HepG2 (cell line): ENCODE results near the gene NELFB. TPM values are rescaled to one million over a fixed set of nuclear protein-coding genes. Genes with fewer than 3 reads are reported as not detected.

Experiments used
- ATRX ChIP-seq: sonication (generic); formaldehyde crosslinking; IDR thresholded peaks from 2 replicates; pipeline ENCODE4 v1.4.0; 2020; ENCODE audit warnings: missing genetic modification reagents, borderline replicate concordance
- CENPT ChIP-seq: sonication (generic); formaldehyde crosslinking; IDR thresholded peaks from 2 replicates; pipeline ENCODE4 v1.8.0; 2022; ENCODE audit warnings: low read depth, mild to moderate bottlenecking, moderate library complexity, missing genetic modification reagents
- CTCF ChIP-seq: sonication (generic); formaldehyde crosslinking; IDR thresholded peaks from 2 replicates; pipeline ENCODE4 v1.5.0; 2020; ENCODE audit warnings: mild to moderate bottlenecking, missing genetic modification reagents, moderate library complexity
- EED ChIP-seq: sonication (generic); formaldehyde crosslinking; IDR thresholded peaks from 2 replicates; pipeline ENCODE4 v1.5.0; 2020; ENCODE audit warnings: mild to moderate bottlenecking, missing genetic modification reagents
- HDAC1 ChIP-seq: sonication (generic); formaldehyde crosslinking; IDR thresholded peaks from 2 replicates; pipeline ENCODE4 v1.5.1; 2020; ENCODE audit warnings: mild to moderate bottlenecking, missing genetic modification reagents
- HNF4A ChIP-seq: sonication (generic); formaldehyde crosslinking; IDR thresholded peaks from 2 replicates; pipeline ENCODE4 v1.4.0; 2020; ENCODE audit warnings: missing genetic modification reagents
- MAFG ChIP-seq: sonication (generic); formaldehyde crosslinking; IDR thresholded peaks from 2 replicates; pipeline ENCODE4 v1.5.1; 2020; ENCODE audit warnings: mild to moderate bottlenecking, missing genetic modification reagents
- MATR3 ChIP-seq: sonication (generic); formaldehyde crosslinking; IDR thresholded peaks from 2 replicates; pipeline ENCODE4 v1.4.0; 2020; ENCODE audit warnings: missing genetic modification reagents
- MED8 ChIP-seq: sonication (generic); formaldehyde crosslinking; IDR thresholded peaks from 2 replicates; pipeline ENCODE4 v1.8.1; 2023; ENCODE audit warnings: mild to moderate bottlenecking, missing genetic modification reagents; ENCODE audit not compliant: insufficient replicate concordance
- MTF1 ChIP-seq: sonication (generic); formaldehyde crosslinking; IDR thresholded peaks from 2 replicates; pipeline ENCODE4 v1.5.0; 2020; ENCODE audit warnings: missing genetic modification reagents
- NCOA5 ChIP-seq: sonication (generic); formaldehyde crosslinking; IDR thresholded peaks from 2 replicates; pipeline ENCODE4 v1.4.0; 2020; ENCODE audit warnings: missing genetic modification reagents
- NR0B2 ChIP-seq: sonication (generic); formaldehyde crosslinking; IDR thresholded peaks from 2 replicates; pipeline ENCODE4 v1.4.0; 2020; ENCODE audit warnings: mild to moderate bottlenecking, missing genetic modification reagents
- NR2F1 ChIP-seq, 2 experiments: fragments of 450-650 bp in 1 of 2; formaldehyde crosslinking in 1 of 2; IDR thresholded peaks; 2 replicates each; pipeline versions ENCODE4 v1.5.0 to v1.6.1; 2016 to 2020; ENCODE audit warnings: mild to moderate bottlenecking in 1 of 2, missing compliant biosample characterization in 1 of 2, missing genetic modification reagents in 1 of 2, moderate library complexity in 1 of 2
- ZNF256 ChIP-seq: sonication (generic); formaldehyde crosslinking; conservative IDR thresholded peaks from 2 replicates; pipeline ENCODE4 v1.4.0; 2020; ENCODE audit warnings: missing genetic modification reagents
- ZNF615 ChIP-seq: sonication (generic); formaldehyde crosslinking; IDR thresholded peaks from 2 replicates; pipeline ENCODE4 v1.5.0; 2020; ENCODE audit warnings: mild to moderate bottlenecking, missing genetic modification reagents, borderline replicate concordance
- ZNF841 ChIP-seq: sonication (generic); formaldehyde crosslinking; IDR thresholded peaks from 2 replicates; pipeline ENCODE4 v1.8.1; 2023; ENCODE audit warnings: missing genetic modification reagents, borderline replicate concordance
- polyA plus RNA-seq, 8 experiments: library from polyadenylated mRNA; depleted of rRNA in 3 of 8; stranded (reverse) in 7 of 8; unstranded in 1 of 8; fragments of >200 nt; fragmentation: Illumina TruSeq in 4 of 8; extraction: Trizol in 4 of 8; gene quantifications; 2 replicates each; pipeline versions ENCODE4 v1.2.1 to v1.2.3, GENCODE V29; 2011 to 2016; ENCODE audit warnings: low read depth in 4 of 8, missing spikeins in 1 of 8, mixed read lengths in 1 of 8; ENCODE audit not compliant: insufficient read depth in 1 of 8
- total RNA-seq, 5 experiments: library from RNA; depleted of rRNA; stranded (reverse); fragments of >200 nt; fragmentation: Illumina TruSeq; extraction: Trizol; gene quantifications; 2 replicates each; pipeline ENCODE4 v1.2.3, GENCODE V29; 2016; ENCODE audit warnings: low read depth in 1 of 5
- TF ChIP-seq, protein P1 (sequence below): sonication (generic); formaldehyde crosslinking; conservative IDR thresholded peaks from 2 replicates; pipeline ENCODE4 v1.4.0; 2020; ENCODE audit warnings: missing genetic modification reagents
- TF ChIP-seq, protein P2 (sequence below): sonication (generic); formaldehyde crosslinking; IDR thresholded peaks from 2 replicates; pipeline ENCODE4 v1.8.0; 2022; ENCODE audit warnings: missing genetic modification reagents, low read depth, mild to moderate bottlenecking, borderline replicate concordance
- TF ChIP-seq, protein P3 (sequence below): sonication (generic); formaldehyde crosslinking; conservative IDR thresholded peaks from 2 replicates; pipeline ENCODE4 v1.8.1; 2023; ENCODE audit warnings: missing genetic modification reagents
- TF ChIP-seq, protein P4 (sequence below): sonication (generic); formaldehyde crosslinking; IDR thresholded peaks from 2 replicates; pipeline ENCODE4 v1.8.0; 2022; ENCODE audit warnings: missing genetic modification reagents, mild to moderate bottlenecking, moderate library complexity, borderline replicate concordance

NELFB gene
- total and polyA plus RNA-seq, 2 of the 13 experiments (the other 11 are each of a cell fraction or from before 2014, with no cell fraction given): 26.5 to 45.8 TPM

DNA sequence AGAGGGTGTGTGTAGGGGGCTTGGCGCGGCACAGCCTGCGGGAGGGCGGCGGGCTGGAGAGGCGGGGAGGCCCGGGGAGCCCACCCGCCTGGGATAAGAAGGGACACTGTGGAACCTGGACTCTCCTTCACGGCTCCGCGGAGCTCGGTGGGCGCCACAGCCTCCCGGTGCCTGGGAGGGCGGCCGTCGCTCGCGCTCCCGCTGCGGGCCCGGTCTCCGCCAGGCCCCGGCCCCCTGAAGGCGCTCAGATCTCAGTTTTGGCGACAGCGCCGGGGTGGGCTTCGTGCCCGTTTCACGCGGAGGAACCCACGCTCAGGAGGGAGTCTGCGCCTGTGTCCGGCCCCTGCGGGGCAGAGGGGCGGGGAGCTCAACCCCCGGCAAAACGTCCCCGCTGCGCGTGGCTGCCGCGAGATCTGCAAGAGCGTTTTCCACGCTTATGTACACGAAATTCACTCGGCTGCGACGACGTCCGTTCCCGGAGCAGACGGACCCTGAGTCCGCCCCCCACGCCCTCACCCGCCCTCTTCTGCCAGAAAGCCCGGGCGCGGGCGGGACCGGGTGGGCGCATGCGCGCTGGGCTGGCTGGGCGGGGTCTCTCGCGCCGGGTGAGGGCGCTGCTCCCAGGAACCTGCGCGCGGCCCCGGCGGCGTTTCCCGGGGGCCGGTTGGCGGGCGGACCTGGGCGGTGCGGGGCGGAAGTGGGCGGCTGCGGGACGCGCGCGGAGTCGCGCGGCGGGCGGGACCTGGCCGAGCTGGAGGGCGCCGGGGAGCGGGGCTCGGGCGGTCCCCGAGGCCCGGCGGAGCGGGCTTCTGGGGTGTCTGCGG, at the start of gene NELFB (continued):
- TF ChIP-seq, protein P1, sequence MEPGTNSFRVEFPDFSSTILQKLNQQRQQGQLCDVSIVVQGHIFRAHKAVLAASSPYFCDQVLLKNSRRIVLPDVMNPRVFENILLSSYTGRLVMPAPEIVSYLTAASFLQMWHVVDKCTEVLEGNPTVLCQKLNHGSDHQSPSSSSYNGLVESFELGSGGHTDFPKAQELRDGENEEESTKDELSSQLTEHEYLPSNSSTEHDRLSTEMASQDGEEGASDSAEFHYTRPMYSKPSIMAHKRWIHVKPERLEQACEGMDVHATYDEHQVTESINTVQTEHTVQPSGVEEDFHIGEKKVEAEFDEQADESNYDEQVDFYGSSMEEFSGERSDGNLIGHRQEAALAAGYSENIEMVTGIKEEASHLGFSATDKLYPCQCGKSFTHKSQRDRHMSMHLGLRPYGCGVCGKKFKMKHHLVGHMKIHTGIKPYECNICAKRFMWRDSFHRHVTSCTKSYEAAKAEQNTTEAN: 0 out of 2 replicates have a peak, but pooled peaks have one; percentile 36
- TF ChIP-seq MATR3 (CRISPR knock-in tag) (no peak), NCOA5 (CRISPR knock-in tag) (no peak), ZNF841 (CRISPR knock-in tag) (peak; percentile 79), HNF4A (peak; percentile 35; the same call in 1 of the 2 replicates), ATRX (CRISPR knock-in tag) (no peak), CTCF (CRISPR knock-in tag) (peak; percentile 50), HDAC1 (no peak; the same call in none of the 2 replicates), NR0B2 (CRISPR knock-in tag) (no peak), CENPT (CRISPR knock-in tag) (no peak), EED (CRISPR knock-in tag) (no peak), NR2F1 (CRISPR knock-in tag; IDR thresholded peaks at IDR 0.05) (no peak), MAFG (CRISPR knock-in tag) (no peak), ZNF615 (no peak), MED8 (CRISPR knock-in tag) (peak; percentile 59), MTF1 (CRISPR knock-in tag) (no peak), ZNF256 (CRISPR knock-in tag) (no peak; the same call in 1 of the 2 replicates)
- TF ChIP-seq, protein P2, sequence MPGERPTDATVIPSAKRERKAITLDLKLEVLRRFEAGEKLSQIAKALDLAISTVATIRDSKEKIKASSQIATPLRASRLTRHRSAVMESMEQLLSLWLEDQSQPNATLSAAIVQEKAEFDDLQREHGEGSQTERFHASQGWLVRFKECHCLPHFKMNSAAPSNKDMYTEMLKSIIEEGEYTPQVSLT (CRISPR knock-in tag): no peak
- TF ChIP-seq, protein P3, sequence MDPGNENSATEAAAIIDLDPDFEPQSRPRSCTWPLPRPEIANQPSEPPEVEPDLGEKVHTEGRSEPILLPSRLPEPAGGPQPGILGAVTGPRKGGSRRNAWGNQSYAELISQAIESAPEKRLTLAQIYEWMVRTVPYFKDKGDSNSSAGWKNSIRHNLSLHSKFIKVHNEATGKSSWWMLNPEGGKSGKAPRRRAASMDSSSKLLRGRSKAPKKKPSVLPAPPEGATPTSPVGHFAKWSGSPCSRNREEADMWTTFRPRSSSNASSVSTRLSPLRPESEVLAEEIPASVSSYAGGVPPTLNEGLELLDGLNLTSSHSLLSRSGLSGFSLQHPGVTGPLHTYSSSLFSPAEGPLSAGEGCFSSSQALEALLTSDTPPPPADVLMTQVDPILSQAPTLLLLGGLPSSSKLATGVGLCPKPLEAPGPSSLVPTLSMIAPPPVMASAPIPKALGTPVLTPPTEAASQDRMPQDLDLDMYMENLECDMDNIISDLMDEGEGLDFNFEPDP (CRISPR knock-in tag): no peak
- TF ChIP-seq, protein P4, sequence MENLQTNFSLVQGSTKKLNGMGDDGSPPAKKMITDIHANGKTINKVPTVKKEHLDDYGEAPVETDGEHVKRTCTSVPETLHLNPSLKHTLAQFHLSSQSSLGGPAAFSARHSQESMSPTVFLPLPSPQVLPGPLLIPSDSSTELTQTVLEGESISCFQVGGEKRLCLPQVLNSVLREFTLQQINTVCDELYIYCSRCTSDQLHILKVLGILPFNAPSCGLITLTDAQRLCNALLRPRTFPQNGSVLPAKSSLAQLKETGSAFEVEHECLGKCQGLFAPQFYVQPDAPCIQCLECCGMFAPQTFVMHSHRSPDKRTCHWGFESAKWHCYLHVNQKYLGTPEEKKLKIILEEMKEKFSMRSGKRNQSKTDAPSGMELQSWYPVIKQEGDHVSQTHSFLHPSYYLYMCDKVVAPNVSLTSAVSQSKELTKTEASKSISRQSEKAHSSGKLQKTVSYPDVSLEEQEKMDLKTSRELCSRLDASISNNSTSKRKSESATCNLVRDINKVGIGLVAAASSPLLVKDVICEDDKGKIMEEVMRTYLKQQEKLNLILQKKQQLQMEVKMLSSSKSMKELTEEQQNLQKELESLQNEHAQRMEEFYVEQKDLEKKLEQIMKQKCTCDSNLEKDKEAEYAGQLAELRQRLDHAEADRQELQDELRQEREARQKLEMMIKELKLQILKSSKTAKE (CRISPR knock-in tag): no peak
